Measurements from ENCODE around the gene BAZ2A.

DNA sequence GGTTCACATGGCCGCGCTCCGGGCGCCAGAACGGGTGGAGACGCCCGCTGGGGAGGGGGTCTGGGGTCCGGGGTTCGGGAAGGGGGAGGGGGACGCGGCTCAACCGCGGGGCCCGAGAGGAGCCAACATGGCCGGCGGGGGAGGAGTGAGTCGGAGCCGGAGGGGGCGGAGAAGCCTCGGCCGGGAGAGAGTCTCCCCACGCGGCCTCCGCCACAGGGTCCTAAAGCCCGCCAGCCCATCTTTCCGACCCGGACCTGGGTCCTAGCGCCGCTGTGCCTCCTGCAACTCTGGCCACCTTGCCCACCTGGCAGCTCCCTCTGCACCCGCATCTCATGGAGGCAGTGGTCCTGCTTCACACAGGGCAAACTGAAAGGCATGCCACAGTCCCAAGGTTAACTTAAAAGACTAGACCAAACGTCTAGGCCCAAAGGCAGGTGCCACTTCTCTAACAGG, at the start of gene BAZ2A:
- peak; percentile 63 for TF ChIP-seq YY1 (IDR thresholded peaks at IDR 0.05; ENCODE audit: insufficient read depth, insufficient read length)
- TF ChIP-seq SUZ12 (IDR thresholded peaks at IDR 0.05; ENCODE audit: extremely low read depth, insufficient read depth, insufficient read length) = no peak
